CD4-positive, alpha-beta T cell (primary cell): Measurements from ENCODE around the gene GIPC1. TPM values are rescaled to one million over a fixed set of nuclear protein-coding genes. Genes with fewer than 3 reads are reported as not detected.

Experiments
- ATAC-seq: fragments of 200-7000 bp; cut with Tn5 transposase; one replicate; pipeline ENCODE4 v1.10.0; 2022; ENCODE audit warnings: mild to moderate bottlenecking; ENCODE audit not compliant: poor library complexity
- CTCF ChIA-PET: fragments of 350-600 bp; sonication (Branson Sonifier 250); formaldehyde crosslinking; loops from one replicate; lab custom pipeline; 2021; ENCODE audit warnings: antibody characterized with exemption, inconsistent platforms; lab: Charles Lee
- POLR2A ChIA-PET: fragments of 350-600 bp; sonication (Branson Sonifier 250); formaldehyde crosslinking; loops from one replicate; lab custom pipeline; 2021; ENCODE audit warnings: antibody characterized with exemption, inconsistent platforms; lab: Charles Lee
- DNase-seq, 14 experiments: peaks; one replicate each; pipeline ENCODE4 v3.0.0-alpha.2; 2013 to 2020; ENCODE audit warnings: mixed read lengths in 2 of 14
- H3K27ac ChIP-seq, 2 donors: one replicate each; pipeline versions ENCODE4 v1.5.1 to v1.7.0; 2013; ENCODE audit warnings: low read length in 2 of 2, low read depth in 1 of 2, mild to moderate bottlenecking in 1 of 2
- H3K27me3 ChIP-seq, 2 experiments: 1 replicate in 1 of 2; 2 replicates in 1 of 2; pipeline versions ENCODE4 v1.6.1 to v1.7.0; 2013; ENCODE audit warnings: low read length in 2 of 2, control low read depth in 1 of 2, mild to moderate bottlenecking in 1 of 2, moderate library complexity in 1 of 2; ENCODE audit not compliant: insufficient read depth in 2 of 2, control insufficient read depth in 1 of 2
- H3K36me3 ChIP-seq: one replicate; pipeline ENCODE4 v1.6.1; 2013; ENCODE audit warnings: low read length, control low read depth; ENCODE audit not compliant: insufficient read depth
- H3K4me1 ChIP-seq: one replicate; pipeline ENCODE4 v1.6.1; 2013; ENCODE audit warnings: low read length, control low read depth; ENCODE audit not compliant: insufficient read depth
- H3K4me3 ChIP-seq: one replicate; pipeline ENCODE4 v1.5.1; 2013; ENCODE audit warnings: mild to moderate bottlenecking, low read length, moderate library complexity
- H3K9me3 ChIP-seq, 2 experiments: 1 replicate in 1 of 2; 2 replicates in 1 of 2; pipeline versions ENCODE4 v1.6.1 to v1.7.0; 2013; ENCODE audit warnings: low read length in 2 of 2, mild to moderate bottlenecking in 2 of 2, control low read depth in 1 of 2, moderate library complexity in 1 of 2; ENCODE audit not compliant: control insufficient read depth in 1 of 2, insufficient read depth in 1 of 2
- H3K27ac Mint-ChIP-seq: one replicate; pipeline ENCODE4 v1.8.0; 2020; ENCODE audit warnings: mixed read lengths
- H3K27me3 Mint-ChIP-seq: one replicate; pipeline ENCODE4 v1.8.0; 2021; ENCODE audit warnings: mixed read lengths
- H3K36me3 Mint-ChIP-seq: one replicate; pipeline ENCODE4 v1.8.0; 2021; ENCODE audit warnings: low read depth, mixed read lengths
- H3K4me1 Mint-ChIP-seq: one replicate; pipeline ENCODE4 v1.8.0; 2021; ENCODE audit warnings: low read depth, mixed read lengths
- H3K4me3 Mint-ChIP-seq: one replicate; pipeline ENCODE4 v1.8.0; 2020; ENCODE audit warnings: mild to moderate bottlenecking, mixed read lengths
- H3K9me3 Mint-ChIP-seq: one replicate; pipeline ENCODE4 v1.8.0; 2020; ENCODE audit warnings: mixed read lengths
- intact Hi-C, 2 experiments: fragments of 100-400 bp; cut with DNase I in 1 of 2; cut with micrococcal nuclease in 1 of 2; formaldehyde crosslinking; loops; one replicate each; pipeline versions ENCODE4 v1.15.1 to v1.9.0; 2023 to 2025; cut with DNase I, micrococcal nuclease
- total RNA-seq, 174 experiments: library from RNA in 2 of 174; stranded (reverse) in 2 of 174; gene quantifications; one replicate each; pipeline ENCODE4 v1.2.3 and lab custom pipeline; 2021 to 2026
- TF ChIP-seq, protein P1 (sequence below): fragments of 200-600 bp; IDR thresholded peaks from one replicate; pipeline ENCODE4 v1.8.0; 2022; ENCODE audit warnings: antibody characterized with exemption, mild to moderate bottlenecking

GIPC1 gene
- total RNA-seq, 2 experiments from 2014 or later: 17.8 to 21.0 TPM

DNA sequence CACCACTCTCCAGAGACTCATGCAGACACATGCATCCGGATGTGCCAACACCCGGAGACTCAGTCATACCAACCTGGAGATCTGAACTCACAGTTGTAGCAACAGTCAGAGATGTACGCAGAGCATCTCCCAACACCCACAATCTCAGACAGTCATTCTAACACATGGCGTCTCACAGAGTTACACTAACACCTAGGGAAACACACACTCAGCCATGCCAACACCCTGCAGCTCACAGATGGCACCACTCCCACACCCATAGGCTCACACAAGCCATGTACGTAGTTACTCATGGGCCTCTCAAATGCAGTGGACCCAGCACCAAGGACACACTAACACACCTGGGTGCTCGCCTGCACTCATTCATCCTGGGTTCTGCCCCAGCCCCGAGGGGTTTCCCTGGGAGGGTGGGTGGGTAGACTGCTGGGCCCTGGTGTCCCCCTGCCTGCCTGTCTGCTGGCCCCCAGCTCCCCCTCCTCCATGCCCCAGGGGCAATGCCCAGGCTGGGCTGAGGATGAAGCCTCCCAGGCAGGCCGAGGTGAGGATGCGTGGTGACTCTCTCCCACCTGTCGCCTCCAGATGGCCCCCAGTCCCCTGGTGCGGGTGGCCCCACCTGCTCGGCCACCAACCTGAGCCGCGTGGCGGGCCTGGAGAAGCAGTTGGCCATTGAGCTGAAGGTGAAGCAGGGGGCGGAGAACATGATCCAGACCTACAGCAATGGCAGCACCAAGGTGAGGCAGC, 52.9 kb downstream of the GIPC1 start:
- intact Hi-C loops: no loop called here
- no peak for DNase-seq
- Mint-ChIP-seq H3K27ac (no peak overlapping the region), H3K36me3 (peaks cover 65% of the 10 kb centered on the region), H3K4me3 (peak overlapping the region; percentile 15), H3K27me3 (no peaks in the 10 kb centered on the region), H3K9me3 (no peaks in the 10 kb centered on the region), H3K4me1 (peaks cover 40% of the 10 kb centered on the region)
- ATAC-seq: no peak
- Histone ChIP-seq H3K9me3 (no peaks in the 10 kb centered on the region), H3K27ac (no peak overlapping the region), H3K27me3 (no peaks in the 10 kb centered on the region), H3K4me3 (no peak overlapping the region), H3K4me1 (peaks cover 58% of the 10 kb centered on the region), H3K36me3 (peaks cover 62% of the 10 kb centered on the region)
- TF ChIP-seq, protein P1, sequence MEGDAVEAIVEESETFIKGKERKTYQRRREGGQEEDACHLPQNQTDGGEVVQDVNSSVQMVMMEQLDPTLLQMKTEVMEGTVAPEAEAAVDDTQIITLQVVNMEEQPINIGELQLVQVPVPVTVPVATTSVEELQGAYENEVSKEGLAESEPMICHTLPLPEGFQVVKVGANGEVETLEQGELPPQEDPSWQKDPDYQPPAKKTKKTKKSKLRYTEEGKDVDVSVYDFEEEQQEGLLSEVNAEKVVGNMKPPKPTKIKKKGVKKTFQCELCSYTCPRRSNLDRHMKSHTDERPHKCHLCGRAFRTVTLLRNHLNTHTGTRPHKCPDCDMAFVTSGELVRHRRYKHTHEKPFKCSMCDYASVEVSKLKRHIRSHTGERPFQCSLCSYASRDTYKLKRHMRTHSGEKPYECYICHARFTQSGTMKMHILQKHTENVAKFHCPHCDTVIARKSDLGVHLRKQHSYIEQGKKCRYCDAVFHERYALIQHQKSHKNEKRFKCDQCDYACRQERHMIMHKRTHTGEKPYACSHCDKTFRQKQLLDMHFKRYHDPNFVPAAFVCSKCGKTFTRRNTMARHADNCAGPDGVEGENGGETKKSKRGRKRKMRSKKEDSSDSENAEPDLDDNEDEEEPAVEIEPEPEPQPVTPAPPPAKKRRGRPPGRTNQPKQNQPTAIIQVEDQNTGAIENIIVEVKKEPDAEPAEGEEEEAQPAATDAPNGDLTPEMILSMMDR: no peak
- ChIA-PET POLR2A (no interaction called here), CTCF (no interaction called here)

DNA sequence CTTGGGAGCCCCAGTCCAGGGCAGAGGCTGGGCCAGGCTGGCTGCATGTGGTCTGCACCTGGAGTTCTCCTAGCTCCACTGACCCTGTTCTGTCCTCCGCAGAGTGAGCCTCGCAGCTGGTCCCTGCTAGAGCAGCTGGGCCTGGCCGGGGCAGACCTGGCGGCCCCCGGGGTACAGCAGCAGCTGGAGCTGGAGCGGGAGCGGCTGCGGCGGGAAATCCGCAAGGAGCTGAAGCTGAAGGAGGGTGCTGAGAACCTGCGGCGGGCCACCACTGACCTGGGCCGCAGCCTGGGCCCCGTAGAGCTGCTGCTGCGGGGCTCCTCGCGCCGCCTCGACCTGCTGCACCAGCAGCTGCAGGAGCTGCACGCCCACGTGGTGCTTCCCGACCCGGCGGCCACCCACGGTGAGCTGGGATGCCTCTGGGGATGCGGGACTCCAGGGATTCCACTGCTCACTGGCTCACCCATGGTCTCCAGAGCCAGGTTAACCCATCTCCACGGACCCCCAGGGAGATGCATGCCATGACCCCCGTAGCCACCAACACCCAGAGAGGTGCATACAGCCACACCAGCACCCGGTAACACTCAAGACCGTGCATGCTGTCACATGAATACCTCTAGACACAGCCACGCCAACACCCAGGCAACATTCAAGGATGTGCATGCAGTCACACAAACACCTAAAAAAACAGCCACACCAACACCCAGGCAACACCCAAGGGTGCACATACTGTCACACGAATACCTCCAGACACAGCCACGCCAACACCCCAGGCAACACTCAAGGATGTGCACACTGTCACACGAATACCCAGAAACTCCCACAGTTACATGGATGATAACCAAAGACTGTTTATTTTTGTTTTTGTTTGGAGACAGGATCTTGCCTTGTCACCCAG, 54.6 kb downstream of the GIPC1 start:
- no peaks in the 10 kb centered on the region for H3K27me3 Mint-ChIP-seq
- TF ChIP-seq, protein P1: no peak
- ATAC-seq (no peak), DNase-seq (peak in 1 of 14 experiments; percentile 28)
- H3K4me1 ChIP-seq: peaks cover 64% of the 10 kb centered on the region
- H3K4me1 Mint-ChIP-seq: peaks cover 54% of the 10 kb centered on the region
- H3K4me3 Mint-ChIP-seq: peak overlapping the region; percentile 93
- H3K9me3 ChIP-seq: no peaks in the 10 kb centered on the region
- POLR2A ChIA-PET: interaction anchor here (1.0 kb wide), 1 partner anchor 14 kb away, joined by 3 read pairs; no protein-coding TSS in a partner anchor
- peak overlapping the region in 1 of 2 donors; percentile 66 for H3K27ac ChIP-seq
- H3K27ac Mint-ChIP-seq: peak overlapping the region; percentile 72
- intact Hi-C loops: no loop called here
- H3K36me3 ChIP-seq: peaks cover 51% of the 10 kb centered on the region
- peaks cover 51% of the 10 kb centered on the region for H3K36me3 Mint-ChIP-seq
- CTCF ChIA-PET: no interaction called here
- H3K27me3 ChIP-seq: no peaks in the 10 kb centered on the region
- peak overlapping the region; percentile 90 for H3K4me3 ChIP-seq
- no peaks in the 10 kb centered on the region for H3K9me3 Mint-ChIP-seq

DNA sequence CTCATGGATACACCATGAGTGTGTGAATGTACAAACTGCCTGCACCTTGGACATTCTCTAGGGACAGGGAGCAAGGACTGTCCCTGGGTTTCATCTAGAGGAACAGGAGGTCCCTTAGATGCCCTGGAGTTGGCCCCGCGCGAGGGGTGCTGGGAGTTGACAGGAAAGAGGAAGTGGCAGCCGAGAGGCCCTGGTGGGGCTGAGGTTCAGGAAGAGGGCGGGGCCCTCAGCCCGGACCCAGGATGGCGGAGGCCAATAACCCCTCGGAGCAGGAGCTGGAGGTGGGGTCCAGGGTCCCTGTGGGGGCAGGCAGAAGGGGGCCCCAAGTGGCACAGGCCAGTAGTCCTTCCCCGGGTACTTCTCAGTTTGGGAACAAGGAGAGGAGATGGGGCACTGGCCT, 55.9 kb downstream of the GIPC1 start:
- Mint-ChIP-seq H3K9me3 (no peaks in the 10 kb centered on the region), H3K36me3 (peaks cover 42% of the 10 kb centered on the region), H3K4me3 (peak overlapping the region; percentile 93), H3K27ac (peak overlapping the region; percentile 91), H3K4me1 (peaks cover 59% of the 10 kb centered on the region), H3K27me3 (no peaks in the 10 kb centered on the region)
- Histone ChIP-seq H3K9me3 (no peaks in the 10 kb centered on the region), H3K4me3 (peak overlapping the region; percentile 90), H3K27me3 (no peaks in the 10 kb centered on the region), H3K4me1 (peaks cover 69% of the 10 kb centered on the region), H3K27ac (peak overlapping the region; percentile 66 to 72), H3K36me3 (peaks cover 42% of the 10 kb centered on the region)
- ATAC-seq: peak; percentile 100
- DNase-seq: peak; percentile 58 to 89 (median 76)
- ChIA-PET CTCF (interaction anchor here (0.6 kb wide), 1 partner anchor 54 kb away, joined by 4 read pairs; no protein-coding TSS in a partner anchor), POLR2A (interaction anchor here (0.6 kb wide), 1 partner anchor 305 kb away, joined by 3 read pairs; no protein-coding TSS in a partner anchor)
- TF ChIP-seq, protein P1: no peak
- intact Hi-C loops: no loop called here
